Amniotic epithelial cell (primary cell): ENCODE data around the gene PLK1.

Experiments
- DNase-seq: peaks from one replicate; pipeline ENCODE4 v3.0.0-alpha.2; 2010; ENCODE audit warnings: low read depth

PLK1 gene

DNA sequence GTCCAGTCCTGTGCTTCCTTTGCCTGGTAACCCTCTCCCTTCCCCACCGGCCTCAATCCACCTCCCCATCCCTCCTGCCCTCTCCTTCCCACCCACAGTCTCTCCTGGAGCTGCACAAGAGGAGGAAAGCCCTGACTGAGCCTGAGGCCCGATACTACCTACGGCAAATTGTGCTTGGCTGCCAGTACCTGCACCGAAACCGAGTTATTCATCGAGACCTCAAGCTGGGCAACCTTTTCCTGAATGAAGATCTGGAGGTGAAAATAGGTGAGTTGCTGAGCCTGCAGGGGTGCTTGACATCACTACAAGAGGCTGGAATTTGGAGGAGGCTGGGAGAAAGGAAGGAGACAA, 1.3 kb downstream of the PLK1 start:
- no peak for DNase-seq

- peak; percentile 78 for DNase-seq
Measured at GRCh38 chr16:23682181-23682580, 3.5 kb downstream of the PLK1 start.

DNA sequence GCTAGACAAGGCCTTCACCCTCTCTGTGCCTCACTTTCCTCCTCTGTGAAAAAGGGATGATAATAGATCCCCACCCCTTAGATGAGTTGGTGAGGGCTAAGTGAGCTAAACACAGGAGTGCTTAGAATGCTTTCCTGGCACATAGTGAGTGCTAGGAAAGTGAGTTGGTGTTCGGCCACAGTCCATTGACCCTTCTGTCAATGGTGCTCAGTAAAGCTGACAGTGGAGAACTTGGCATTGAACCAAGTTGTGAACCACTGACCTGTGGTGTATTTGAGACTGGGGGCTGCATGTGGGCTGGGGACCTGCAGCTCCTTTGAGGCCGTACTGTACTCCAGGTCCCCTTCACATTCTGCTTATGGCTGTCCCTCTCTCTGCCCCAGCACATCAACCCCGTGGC, 4.8 kb downstream of the PLK1 start:
- DNase-seq, result no peak

GRCh38 chr16:23687034-23687808, 8.5 kb downstream of the PLK1 start:
- no peak for DNase-seq

DNA sequence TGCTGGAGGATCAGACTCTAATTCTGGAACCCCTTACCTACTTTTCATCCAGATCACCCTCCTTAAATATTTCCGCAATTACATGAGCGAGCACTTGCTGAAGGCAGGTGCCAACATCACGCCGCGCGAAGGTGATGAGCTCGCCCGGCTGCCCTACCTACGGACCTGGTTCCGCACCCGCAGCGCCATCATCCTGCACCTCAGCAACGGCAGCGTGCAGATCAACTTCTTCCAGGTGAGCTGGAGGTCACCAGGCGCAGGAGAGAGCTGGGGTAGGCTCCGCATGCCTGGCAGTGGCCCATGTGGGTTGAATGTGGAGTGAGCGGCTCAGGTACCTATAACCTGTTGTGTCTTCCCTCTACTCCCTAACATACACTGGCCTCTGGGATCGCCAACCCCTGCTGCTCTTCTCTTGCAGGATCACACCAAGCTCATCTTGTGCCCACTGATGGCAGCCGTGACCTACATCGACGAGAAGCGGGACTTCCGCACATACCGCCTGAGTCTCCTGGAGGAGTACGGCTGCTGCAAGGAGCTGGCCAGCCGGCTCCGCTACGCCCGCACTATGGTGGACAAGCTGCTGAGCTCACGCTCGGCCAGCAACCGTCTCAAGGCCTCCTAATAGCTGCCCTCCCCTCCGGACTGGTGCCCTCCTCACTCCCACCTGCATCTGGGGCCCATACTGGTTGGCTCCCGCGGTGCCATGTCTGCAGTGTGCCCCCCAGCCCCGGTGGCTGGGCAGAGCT, 10.9 kb downstream of the PLK1 start:
- no peak for DNase-seq

DNA sequence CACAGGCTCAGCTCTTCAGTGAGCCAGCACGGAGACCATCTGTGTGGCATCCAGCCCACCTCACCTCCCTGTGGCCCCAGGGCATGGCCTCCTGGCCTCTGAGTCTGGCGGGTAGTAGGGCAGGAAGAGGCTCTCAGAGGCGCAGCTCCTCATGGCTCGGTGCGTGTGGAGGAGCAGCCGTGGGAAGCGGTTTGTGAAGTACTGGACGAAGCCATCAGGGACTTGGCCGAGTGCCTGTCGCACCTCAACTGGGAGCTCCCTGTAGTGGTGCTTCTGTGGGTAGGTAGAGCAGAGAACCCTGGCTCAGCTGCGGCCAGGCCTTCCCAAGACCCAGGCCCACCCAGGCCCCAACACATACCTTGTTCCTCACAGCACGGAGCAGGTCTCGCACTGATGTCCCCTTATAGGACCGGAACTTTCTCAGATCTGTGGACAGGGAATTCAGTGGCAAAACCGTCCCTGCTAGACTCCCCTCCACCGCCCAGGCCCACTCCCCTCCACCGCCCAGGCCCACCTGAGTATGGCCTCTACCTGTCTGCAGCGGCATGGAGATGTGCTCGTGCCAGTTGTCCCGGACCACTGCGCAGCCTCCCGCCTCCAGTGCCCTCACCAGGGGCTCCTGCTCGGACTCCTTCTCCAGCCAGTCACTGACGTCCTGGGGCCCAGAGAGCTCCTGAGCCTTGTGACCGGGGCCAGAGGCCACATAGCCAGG, 12.2 kb downstream of the PLK1 start:
- DNase-seq, result no peak

GRCh38 chr16:23691483-23692189, 12.9 kb downstream of the PLK1 start:
- DNase-seq, result peak; percentile 54

DNA sequence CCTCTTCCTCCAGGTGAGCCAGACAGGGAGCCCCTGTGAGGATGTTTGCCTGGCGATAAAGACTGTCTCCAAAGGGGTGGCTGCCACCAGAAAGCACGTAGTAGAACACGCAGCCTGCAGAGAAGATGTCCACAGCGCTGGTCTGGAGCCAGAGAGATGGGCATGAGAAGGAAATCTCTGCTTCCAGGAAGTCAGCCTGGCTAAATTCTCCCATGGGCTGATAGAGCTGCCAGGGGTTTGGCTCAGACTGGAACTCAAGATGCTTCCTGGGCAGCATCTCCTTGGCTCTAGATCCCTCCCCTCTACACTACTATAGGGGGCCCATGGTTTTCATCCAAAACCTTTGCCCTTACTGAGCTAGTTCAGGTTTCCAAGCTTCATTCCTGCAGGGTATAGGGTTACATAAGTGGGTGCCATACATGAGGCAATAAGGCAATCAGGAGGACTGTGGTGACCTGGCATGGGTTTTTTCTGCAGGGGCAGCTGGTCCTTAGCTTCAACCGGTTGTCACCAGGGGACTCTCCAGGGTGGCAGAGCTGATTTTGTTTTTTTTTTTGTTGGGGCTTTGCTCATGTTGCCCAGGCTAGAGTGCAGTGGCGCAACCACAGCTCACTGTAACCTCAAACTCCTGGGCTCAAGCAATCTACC, 13.6 kb downstream of the PLK1 start:
- no peak for DNase-seq

GRCh38 chr16:23694265-23694643, 15.6 kb downstream of the PLK1 start:
- DNase-seq, result no peak

DNA sequence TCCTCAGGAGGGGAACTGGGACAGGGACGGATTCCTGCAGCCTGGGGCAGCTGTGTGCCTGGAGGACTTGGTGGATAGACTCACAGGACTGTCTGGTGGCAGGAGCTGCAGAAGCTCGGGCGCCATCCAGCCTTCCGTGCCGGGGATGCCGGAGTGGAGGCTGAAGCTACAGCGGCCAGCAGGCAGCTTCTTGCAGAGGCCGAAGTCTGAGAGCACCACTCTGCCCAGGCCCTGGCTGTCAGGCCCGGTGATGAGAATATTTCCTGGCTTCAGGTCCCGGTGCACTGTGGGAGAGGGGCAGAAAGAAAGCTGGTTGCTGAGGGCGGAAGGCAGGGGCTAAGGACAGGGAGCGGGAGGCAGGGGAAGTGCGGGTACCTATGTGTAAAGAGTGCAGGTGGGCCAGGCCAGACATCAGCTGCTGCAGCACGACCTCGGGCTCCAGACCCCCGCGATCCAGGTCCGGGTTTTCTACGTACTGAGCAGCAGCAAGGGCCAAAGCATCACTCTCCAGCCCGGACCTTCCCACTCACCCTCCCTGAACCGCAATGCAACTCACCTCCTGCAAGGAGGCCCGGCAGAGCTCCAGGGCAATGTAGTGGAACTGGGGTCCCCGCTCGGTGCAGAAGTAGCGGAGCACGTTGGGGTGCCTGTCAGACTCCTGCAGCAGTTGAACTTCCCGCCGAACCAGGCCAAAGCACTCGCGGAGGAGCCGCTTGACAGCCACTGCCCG, 16.1 kb downstream of the PLK1 start:
- peak; percentile 72 for DNase-seq

DNA sequence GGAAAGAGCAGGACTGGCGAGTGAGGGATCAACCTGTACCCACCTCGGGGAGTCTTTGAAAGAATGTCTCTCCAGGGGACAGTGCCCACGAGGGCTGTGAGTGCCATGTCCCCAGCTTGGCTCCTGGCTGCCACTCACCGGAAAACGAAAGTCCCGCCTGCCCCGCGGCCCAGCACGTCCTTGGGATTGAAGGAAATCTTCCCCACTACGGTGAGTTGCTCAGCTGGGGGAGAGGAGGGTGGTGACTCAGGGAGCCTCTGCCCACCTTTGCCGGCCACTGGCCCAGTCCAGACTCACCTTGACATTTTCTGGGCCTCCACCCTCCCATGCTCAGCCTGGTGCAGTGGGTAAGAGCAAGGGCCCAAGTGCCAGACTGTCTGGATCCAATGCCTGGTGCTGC, 17.1 kb downstream of the PLK1 start:
- no peak for DNase-seq

DNA sequence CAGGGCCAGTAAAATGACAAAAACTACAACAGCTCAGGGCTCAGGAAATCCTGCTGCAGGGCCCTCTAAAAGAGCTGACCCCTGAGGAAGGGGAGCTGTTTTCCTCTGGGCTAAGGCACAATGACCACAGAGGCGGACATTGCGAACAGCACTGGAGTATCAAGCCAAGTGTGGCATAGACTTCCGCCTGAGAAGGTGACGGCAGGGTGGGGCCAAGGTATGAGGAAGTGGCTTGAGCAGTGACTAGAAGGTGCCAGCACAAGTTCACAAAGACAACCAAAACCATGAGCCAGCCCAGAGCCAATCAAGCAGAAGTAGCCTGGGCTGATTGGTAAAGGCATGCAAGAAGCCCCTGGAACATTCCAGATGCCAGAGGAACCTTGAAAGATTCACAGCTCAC, 20.4 kb downstream of the PLK1 start:
- DNase-seq, result no peak

DNA sequence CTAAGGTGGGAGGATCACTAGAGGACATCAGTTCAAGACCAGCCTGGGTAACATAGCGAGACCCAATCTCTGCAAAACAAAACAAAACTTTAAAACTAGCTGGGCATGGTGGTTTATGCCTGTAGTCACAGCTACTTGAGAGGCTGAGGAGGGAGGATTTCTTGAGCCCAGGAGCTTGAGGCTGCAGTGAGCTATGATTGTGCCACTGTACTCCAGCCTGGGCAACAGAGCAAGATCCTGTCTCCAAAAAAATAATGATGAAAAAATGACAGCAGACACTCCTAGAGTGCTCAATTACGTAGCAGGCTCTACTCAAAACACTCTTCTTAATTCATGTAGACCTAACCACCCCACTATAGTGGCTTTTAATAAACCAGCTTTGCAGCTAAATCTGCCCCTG, 21.4 kb downstream of the PLK1 start:
- DNase-seq, result no peak

DNA sequence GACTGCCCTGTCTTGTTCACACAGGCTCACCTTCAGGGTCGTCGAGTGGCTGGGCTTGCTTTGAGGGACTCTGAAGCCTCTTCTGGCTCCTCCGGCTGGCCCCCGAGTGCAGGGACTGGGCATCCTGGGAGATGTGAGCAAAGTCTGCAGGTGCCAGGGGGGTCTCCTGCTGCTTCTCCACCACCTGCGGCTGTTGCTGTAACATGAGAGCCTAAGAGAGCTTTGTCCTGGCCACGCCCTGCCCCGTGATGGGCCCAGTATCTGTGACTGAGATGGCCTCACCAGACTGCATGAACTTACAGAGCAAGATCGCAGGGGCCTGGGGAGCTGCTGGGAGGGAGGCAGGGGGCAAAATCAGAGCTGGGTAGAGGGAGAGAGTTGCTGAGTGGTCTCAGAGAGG, 21.8 kb downstream of the PLK1 start:
- no peak for DNase-seq

- no peak for DNase-seq
Measured at GRCh38 chr16:23701045-23701444, 22.4 kb downstream of the PLK1 start.

GRCh38 chr16:23702951-23703350, 24.3 kb downstream of the PLK1 start:
- no peak for DNase-seq

DNA sequence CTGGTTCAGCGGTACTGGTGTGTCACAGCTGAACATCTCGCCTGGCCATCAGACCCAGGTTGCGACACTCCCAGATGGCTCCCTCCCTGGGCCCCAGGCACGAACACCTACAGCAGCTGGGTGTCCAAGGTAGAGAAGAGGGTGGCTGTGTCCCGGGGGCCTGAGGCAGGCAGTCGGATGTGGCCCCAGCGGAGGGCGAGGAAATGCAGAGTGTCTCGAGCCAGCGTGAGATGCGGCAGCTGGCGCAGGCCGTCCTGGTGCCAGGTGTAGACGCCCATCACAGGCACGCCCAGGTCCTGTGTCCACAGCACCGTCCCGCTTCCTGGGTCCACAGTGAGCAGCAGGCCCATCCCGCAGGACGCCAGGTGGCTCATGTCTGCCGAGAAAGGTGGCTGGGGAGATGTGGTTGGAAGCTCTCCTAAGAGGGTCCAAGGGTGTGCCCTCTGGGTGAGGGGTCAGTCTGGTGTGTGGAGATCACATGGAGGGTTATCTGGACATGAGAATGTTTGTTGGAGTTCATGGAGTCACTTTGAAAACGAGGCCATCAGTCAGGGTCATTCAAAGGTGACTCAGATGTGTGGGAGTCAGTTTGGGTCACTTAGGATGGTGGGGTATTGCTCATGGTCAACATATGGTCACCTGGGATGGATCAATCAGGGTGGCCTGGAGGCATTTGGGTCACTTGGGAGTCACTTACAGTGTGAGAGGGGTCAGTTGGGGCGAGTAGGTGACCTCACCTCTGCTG, 26.3 kb downstream of the PLK1 start:
- no peak for DNase-seq

DNA sequence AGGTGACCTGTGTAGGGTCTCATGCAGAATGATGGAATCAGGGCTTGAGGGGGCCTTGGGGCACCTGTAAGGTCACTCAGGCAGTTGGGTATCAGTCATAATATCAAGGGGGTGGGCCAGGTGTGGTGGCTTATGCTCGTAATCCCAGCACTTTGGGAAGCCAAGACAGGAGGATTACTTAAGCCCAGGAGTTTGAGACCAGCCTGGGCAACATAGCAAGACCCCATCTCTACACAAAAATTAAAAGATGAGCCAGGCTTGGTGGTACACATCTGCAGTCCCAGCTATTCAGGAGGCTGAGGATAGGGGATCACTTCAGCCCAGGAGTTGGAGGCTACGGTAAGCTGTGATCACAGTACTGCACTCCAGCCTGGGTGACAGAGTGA, 26.8 kb downstream of the PLK1 start:
- no peak for DNase-seq

GRCh38 chr16:23706439-23706838, 27.8 kb downstream of the PLK1 start:
- no peak for DNase-seq

GRCh38 chr16:23709536-23709935, 30.8 kb downstream of the PLK1 start:
- no peak for DNase-seq

DNA sequence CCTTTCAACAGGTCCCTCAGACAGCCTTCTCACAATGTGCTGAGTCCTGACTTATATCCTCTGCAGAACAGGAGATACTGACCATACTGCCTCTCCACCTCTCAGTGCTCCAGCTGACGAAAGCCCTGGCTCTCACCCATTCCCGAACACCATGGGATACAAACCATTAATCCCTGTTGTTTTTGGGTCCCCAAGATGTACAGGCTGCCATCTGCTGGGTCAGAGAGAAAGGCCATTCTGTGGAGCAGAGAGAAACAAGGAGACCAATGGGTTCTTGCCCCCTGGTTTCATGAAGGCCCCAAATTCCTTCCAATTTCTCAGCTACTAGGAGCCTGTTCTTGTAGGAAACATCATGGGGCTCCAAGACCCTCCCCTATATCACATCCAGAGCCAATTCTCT, 31.3 kb downstream of the PLK1 start:
- DNase-seq, result no peak
